ENCODE results near the gene FAM107B.
A peak's percentile ranks its signal among the peaks of the same experiment; 100 is the strongest.

The FAM107B gene

DNA sequence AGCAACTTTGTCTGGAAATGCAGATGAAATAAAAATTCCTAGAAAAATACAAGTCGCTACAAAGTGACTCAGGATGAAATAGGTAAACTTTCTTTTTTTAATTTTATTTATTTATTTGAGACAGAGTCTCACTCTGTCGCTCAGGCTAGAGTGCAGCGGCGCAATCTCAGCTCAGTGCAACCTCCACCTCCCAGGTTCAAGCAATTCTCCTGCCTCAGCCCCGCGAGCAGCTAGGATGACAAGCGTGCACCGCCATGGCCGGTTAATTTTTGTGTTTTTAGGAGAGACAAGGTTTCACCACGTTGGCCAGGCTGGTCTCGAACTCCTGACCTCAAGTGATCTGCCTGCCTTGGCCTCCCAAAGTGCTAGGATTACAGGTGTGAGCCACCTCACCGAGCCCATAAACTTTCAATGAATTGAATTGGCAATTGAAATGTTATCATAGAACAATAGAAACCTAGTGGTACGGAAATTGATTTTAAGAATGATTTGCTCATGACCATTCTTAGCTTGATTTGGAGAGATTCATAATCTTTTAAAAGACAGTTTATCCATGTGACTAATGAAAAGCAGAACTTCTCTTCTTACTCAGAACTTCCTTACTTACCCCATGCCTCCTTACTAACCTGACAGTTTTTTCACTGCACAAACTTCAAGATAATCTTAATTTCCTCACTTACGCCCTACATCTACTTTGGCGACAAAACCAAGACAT lies 161.7 kb downstream of the FAM107B start:
- TF ChIP-seq, protein P1, sequence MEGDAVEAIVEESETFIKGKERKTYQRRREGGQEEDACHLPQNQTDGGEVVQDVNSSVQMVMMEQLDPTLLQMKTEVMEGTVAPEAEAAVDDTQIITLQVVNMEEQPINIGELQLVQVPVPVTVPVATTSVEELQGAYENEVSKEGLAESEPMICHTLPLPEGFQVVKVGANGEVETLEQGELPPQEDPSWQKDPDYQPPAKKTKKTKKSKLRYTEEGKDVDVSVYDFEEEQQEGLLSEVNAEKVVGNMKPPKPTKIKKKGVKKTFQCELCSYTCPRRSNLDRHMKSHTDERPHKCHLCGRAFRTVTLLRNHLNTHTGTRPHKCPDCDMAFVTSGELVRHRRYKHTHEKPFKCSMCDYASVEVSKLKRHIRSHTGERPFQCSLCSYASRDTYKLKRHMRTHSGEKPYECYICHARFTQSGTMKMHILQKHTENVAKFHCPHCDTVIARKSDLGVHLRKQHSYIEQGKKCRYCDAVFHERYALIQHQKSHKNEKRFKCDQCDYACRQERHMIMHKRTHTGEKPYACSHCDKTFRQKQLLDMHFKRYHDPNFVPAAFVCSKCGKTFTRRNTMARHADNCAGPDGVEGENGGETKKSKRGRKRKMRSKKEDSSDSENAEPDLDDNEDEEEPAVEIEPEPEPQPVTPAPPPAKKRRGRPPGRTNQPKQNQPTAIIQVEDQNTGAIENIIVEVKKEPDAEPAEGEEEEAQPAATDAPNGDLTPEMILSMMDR (IDR thresholded peaks at IDR 0.05; ENCODE audit: low read depth, low read length) = no peak
- H3K4me3 ChIP-seq (ENCODE audit: low read depth, low read length) = no peak overlapping the region

DNA sequence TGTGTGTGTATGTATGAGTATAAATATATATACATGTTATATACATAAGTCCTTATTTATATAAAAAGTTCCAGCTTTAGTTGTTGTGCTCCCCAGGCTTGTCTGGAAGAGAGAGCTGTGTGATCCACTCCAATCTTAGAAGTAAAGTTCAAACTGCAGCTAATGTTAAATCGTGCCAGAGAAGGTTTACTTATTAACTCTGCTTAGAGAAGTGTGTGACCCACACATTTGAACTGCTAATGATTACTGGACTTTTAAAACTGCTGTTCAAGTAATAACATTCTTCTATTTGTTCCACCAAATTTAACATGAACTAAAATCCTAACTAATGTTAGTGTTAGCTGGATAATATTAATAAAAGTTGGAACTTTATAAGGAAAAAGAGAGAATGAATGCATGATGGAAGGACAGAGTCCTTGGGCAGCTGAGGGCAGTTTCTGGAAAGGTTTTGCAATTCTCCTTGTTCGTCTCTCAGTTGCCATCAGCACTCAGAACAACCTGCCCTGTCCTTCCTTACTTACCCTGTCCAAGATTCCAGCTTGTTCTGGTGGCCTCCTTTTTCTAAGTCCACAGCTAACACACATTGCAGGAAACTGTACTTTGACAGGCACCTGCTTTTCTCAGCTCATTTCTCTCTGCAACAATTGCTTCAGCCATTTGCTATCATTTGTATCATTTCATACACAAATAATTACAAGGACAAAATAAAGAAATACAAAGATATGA lies 162.6 kb downstream of the FAM107B start:
- no peak overlapping the region for H3K4me3 ChIP-seq (ENCODE audit: low read depth, low read length)
- TF ChIP-seq, protein P1 (IDR thresholded peaks at IDR 0.05; ENCODE audit: low read depth, low read length) = no peak

DNA sequence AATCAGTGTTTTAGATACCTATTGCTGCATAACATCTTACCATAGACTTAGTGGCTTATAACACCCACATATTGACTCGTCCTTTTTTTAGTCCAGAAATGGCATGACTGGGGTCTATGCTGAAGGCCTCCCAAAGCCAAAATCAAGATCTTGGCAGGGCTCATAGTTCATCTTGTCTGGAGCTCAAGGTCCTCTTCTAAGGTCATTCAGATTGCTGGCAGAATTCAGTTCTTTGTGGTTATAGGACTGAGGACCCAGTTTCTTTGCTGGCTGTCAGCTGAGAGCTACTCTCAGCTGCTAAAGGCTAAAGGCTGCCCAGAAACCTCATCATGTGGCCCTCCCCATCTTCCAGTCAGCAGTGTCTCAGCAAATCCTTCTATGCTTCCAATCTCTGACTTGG lies 165.5 kb downstream of the FAM107B start:
- TF ChIP-seq, protein P1 (IDR thresholded peaks at IDR 0.05; ENCODE audit: low read depth, low read length) = no peak
- H3K4me3 ChIP-seq (ENCODE audit: low read depth, low read length) = no peak overlapping the region

DNA sequence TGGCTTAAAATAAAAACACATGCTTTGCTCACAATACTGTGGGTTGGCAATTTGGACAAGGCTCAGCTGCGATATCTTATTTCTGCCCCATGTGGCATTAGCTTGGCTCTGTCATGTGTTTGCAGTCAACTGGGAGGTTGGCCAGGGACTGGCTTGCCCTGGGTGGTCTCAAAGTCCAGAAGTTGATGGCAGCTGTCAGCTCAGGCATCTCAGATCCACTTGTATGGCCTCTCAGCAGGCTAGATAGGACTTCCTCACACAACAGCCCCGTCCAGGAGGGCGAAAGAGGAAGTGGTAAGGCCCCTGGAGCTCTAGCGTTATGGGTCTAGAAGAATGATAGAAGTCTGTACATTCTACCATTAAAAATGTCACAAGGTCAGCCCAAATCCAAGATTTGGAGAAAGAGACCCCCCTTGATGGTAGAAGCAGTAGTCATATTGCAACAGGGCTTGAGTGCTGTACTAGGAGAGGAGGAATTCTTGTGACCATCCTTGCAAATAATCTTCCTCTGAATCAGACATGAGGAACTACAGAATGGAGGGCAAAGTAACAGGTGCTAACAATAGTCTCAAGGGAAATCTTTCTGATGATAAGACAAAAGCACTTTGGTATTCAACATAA lies 166.2 kb downstream of the FAM107B start:
- H3K4me3 ChIP-seq (ENCODE audit: low read depth, low read length) = no peak overlapping the region
- TF ChIP-seq, protein P1 (IDR thresholded peaks at IDR 0.05; ENCODE audit: low read depth, low read length) = no peak

DNA sequence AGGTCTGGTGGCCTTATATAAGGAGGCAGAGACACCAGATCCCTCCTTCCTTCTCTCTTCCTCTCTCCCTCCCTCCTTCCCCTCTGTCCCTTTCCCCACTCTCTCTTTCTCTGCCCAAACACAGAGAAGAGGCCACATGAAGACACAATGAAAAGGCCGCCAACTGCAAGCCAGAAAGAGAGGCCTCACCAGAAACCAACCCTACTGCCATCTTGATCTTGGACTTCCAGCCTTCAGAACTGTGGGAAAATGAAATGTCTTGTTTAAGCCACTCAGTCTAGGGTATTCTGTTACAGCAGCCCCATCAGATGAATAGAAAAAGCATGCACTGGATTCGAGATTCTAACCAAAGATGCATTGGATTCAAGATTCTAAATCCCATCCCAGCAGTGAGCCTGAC lies 168.1 kb downstream of the FAM107B start:
- TF ChIP-seq, protein P1 (IDR thresholded peaks at IDR 0.05; ENCODE audit: low read depth, low read length) = no peak
- no peak overlapping the region for H3K4me3 ChIP-seq (ENCODE audit: low read depth, low read length)

DNA sequence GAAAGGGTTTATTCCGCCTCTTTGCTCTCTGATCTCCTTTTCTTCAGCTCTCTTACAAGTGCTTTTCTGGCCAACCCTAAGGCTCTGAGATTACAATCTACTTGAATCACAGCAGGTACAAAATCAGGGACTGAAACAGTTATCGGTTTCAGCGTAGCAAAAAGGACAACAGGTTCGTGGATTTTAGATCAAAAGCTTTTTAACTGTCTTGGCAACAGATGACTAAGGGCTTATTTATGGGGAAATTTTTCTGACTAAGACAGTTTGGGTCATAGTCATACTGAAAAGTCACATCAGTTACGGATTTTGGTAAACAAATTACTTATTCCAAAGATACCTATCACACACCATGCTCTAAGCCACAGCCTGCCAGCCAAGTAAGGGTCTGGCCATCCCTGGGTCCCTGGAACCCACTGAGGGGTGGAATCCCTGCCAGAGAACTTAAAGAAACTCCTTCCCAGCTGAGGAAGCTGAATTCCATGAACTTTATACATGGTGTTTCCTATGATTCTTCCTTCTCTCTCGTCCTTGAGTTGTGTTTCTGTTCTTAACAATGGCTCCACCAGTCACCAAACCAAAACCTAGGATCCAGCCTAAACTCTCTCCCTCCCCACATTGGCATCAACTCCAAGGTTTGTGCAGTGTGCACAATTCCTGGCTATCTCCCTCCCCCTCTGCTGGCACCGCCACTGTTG lies 169.3 kb downstream of the FAM107B start:
- TF ChIP-seq, protein P1 (IDR thresholded peaks at IDR 0.05; ENCODE audit: low read depth, low read length) = no peak
- peak overlapping the region; percentile 65 for H3K4me3 ChIP-seq (ENCODE audit: low read depth, low read length)

Data from WI38 (cell line).